ENCODE data around the gene LNX2. TPM values are rescaled to one million over a fixed set of nuclear protein-coding genes. Genes with fewer than 3 reads are reported as not detected.

The LNX2 gene
- total and polyA plus RNA-seq, 9 donors, result 3.6 to 9.8 (median 7.8) TPM

GRCh38 chr13:27588405-27588804 lies 31.9 kb downstream of the LNX2 start:
- H3K9me3 ChIP-seq, result no peaks in the 10 kb centered on the region
- intact Hi-C loops (cut with DNase I), result no loop called here
- WGBS, 3 donors, result 93 to 97% (median 97%) methylated on average over 1 of the region's 1 CpG
- no peak for TF ChIP-seq CTCF (IDR thresholded peaks at IDR 0.05)
- TF ChIP-seq EP300 (IDR thresholded peaks at IDR 0.05), result no peak
- no peak for TF ChIP-seq POLR2A (IDR thresholded peaks at IDR 0.05)
- no peak overlapping the region for H3K27ac ChIP-seq
- H3K4me3 ChIP-seq, result no peak overlapping the region
- no peak for DNase-seq
- no peaks in the 10 kb centered on the region for H3K36me3 ChIP-seq
- H3K4me1 ChIP-seq (ENCODE audit: insufficient read depth), result peaks cover 4% of the 10 kb centered on the region
- no peaks in the 10 kb centered on the region for H3K27me3 ChIP-seq

- Histone ChIP-seq H3K4me3 (no peak overlapping the region), H3K4me1 (ENCODE audit: insufficient read depth) (peaks cover under 1% of the 10 kb centered on the region), H3K36me3 (no peaks in the 10 kb centered on the region), H3K27ac (no peak overlapping the region), H3K9me3 (no peaks in the 10 kb centered on the region), H3K27me3 (no peaks in the 10 kb centered on the region)
- no peak for DNase-seq
- WGBS, 3 donors, result 37 to 47% (median 38%) methylated on average over 5 of the region's 5 CpGs
- intact Hi-C loops (cut with DNase I), result no loop called here
- no peak for TF ChIP-seq CTCF (IDR thresholded peaks at IDR 0.05)
- no peak for TF ChIP-seq POLR2A (IDR thresholded peaks at IDR 0.05)
- no peak for TF ChIP-seq EP300 (IDR thresholded peaks at IDR 0.05)
Measured at GRCh38 chr13:27587095-27587746, 33.1 kb downstream of the LNX2 start.

- intact Hi-C loops (cut with DNase I), result no loop called here
- no peaks in the 10 kb centered on the region for H3K27me3 ChIP-seq
- DNase-seq, result no peak
- no peak overlapping the region for H3K27ac ChIP-seq
- TF ChIP-seq EP300 (IDR thresholded peaks at IDR 0.05), result no peak
- no peak for TF ChIP-seq CTCF (IDR thresholded peaks at IDR 0.05)
- no peak for TF ChIP-seq POLR2A (IDR thresholded peaks at IDR 0.05)
- H3K9me3 ChIP-seq, result no peaks in the 10 kb centered on the region
- H3K36me3 ChIP-seq, result no peaks in the 10 kb centered on the region
- H3K4me3 ChIP-seq, result no peak overlapping the region
- WGBS, 3 donors, result 45 to 60% (median 53%) methylated on average over 4 of the region's 4 CpGs
- no peaks in the 10 kb centered on the region for H3K4me1 ChIP-seq (ENCODE audit: insufficient read depth)
Measured at GRCh38 chr13:27583645-27584044, 36.7 kb downstream of the LNX2 start.

GRCh38 chr13:27578121-27579030 lies 42.0 kb downstream of the LNX2 start:
- no peak for DNase-seq
- Histone ChIP-seq H3K27ac (no peak overlapping the region), H3K4me3 (no peak overlapping the region), H3K9me3 (no peaks in the 10 kb centered on the region), H3K4me1 (ENCODE audit: insufficient read depth) (no peaks in the 10 kb centered on the region), H3K36me3 (no peaks in the 10 kb centered on the region), H3K27me3 (no peaks in the 10 kb centered on the region)
- TF ChIP-seq CTCF (IDR thresholded peaks at IDR 0.05) (no peak), EP300 (IDR thresholded peaks at IDR 0.05) (no peak), POLR2A (IDR thresholded peaks at IDR 0.05) (no peak)
- 92 to 97% (median 93%) methylated on average over 6 of the region's 6 CpGs for WGBS, 3 donors
- intact Hi-C loops (cut with DNase I), result no loop called here
